ENCODE measurements around the gene SHB.
A peak's percentile ranks its signal among the peaks of the same experiment; 100 is the strongest.
"Not testable (repeated sequence)": the region's sequence is repeated elsewhere in the genome, so short reads cannot be mapped to it uniquely, and the experiment has no call there.

The SHB gene

GRCh38 chr9:37918665-37919170 is 150.3 kb downstream of the SHB start:
- DNase-seq (ENCODE audit: low spot score), result no peak

GRCh38 chr9:37917801-37918664 is 151.0 kb downstream of the SHB start:
- DNase-seq (ENCODE audit: low spot score), result no peak

GRCh38 chr9:37917313-37917731 is 151.7 kb downstream of the SHB start:
- no peak for DNase-seq (ENCODE audit: low spot score)

GRCh38 chr9:37916471-37917312 is 152.3 kb downstream of the SHB start:
- no peak for DNase-seq (ENCODE audit: low spot score)

GRCh38 chr9:37915911-37916470 is 153.0 kb downstream of the SHB start:
- DNase-seq (ENCODE audit: low spot score), result no peak

- DNase-seq (ENCODE audit: low spot score), result no peak
Measured at GRCh38 chr9:37914701-37915358, 154.2 kb downstream of the SHB start.

GRCh38 chr9:37914154-37914551 is 154.9 kb downstream of the SHB start:
- DNase-seq (ENCODE audit: low spot score), result no peak

- DNase-seq (ENCODE audit: low spot score), result peak; percentile 78
Measured at GRCh38 chr9:37913480-37914153, 155.4 kb downstream of the SHB start.

GRCh38 chr9:37911271-37911681 is 157.8 kb downstream of the SHB start:
- no peak for DNase-seq (ENCODE audit: low spot score)

GRCh38 chr9:37910271-37910670 is 158.8 kb downstream of the SHB start:
- no peak for DNase-seq (ENCODE audit: low spot score)

- not testable (repeated sequence) for DNase-seq (ENCODE audit: low spot score)
Measured at GRCh38 chr9:37909836-37910235, 159.2 kb downstream of the SHB start.

GRCh38 chr9:37909326-37909725 is 159.7 kb downstream of the SHB start:
- no peak for DNase-seq (ENCODE audit: low spot score)

GRCh38 chr9:37908698-37909186 is 160.3 kb downstream of the SHB start:
- DNase-seq (ENCODE audit: low spot score), result no peak

GRCh38 chr9:37908283-37908682 is 160.7 kb downstream of the SHB start:
- no peak for DNase-seq (ENCODE audit: low spot score)

- no peak for DNase-seq (ENCODE audit: low spot score)
Measured at GRCh38 chr9:37906312-37907239, 162.5 kb downstream of the SHB start.

- DNase-seq (ENCODE audit: low spot score), result no peak
Measured at GRCh38 chr9:37905776-37906175, 163.3 kb downstream of the SHB start.

GRCh38 chr9:37905131-37905505 is 163.9 kb downstream of the SHB start:
- DNase-seq (ENCODE audit: low spot score), result no peak

GRCh38 chr9:37904445-37905130 is 164.4 kb downstream of the SHB start:
- DNase-seq (ENCODE audit: low spot score), result peak; percentile 44

- peak; percentile 97 for DNase-seq (ENCODE audit: low spot score)
Measured at GRCh38 chr9:37903647-37904444, 165.2 kb downstream of the SHB start, which contains the start of gene SLC25A51. Gene SLC25A51, minus strand, starts transcription at chr9:37904127. Its CDS starts 15,577 bp downstream, at chr9:37888550.

Data from AG08396 (cell line).